Measurements from ENCODE around the gene SDSL.

- TF ChIP-seq CTCF (IDR thresholded peaks at IDR 0.05) = no peak
- no peak for TF ChIP-seq POLR2A (IDR thresholded peaks at IDR 0.05)
- no peak for TF ChIP-seq POLR2AphosphoS5 (IDR thresholded peaks at IDR 0.05; ENCODE audit: insufficient read depth in 1 of 2, low read depth in 1 of 2)
These were observed 7.6 kb upstream of the SDSL start for GRCh38 chr12:113414519-113415038.
